Measurements from ENCODE around the gene NLRP1. TPM values are rescaled to one million over a fixed set of nuclear protein-coding genes. Genes with fewer than 3 reads are reported as not detected.

Gene NLRP1
- total RNA-seq, 1 experiment from 2014 or later = 10.1 TPM

GRCh38 chr17:5478992-5479391, 105.3 kb downstream of the NLRP1 start:
- DNase-seq (ENCODE audit: low read depth) = no peak

GRCh38 chr17:5473906-5474305, 110.4 kb downstream of the NLRP1 start:
- no peak for DNase-seq (ENCODE audit: low read depth)

- DNase-seq (ENCODE audit: low read depth) = no peak
Observed at GRCh38 chr17:5472511-5472910, 111.8 kb downstream of the NLRP1 start.

- no peak for DNase-seq (ENCODE audit: low read depth)
Observed at GRCh38 chr17:5468075-5468473, 116.2 kb downstream of the NLRP1 start.

GRCh38 chr17:5467416-5467815, 116.9 kb downstream of the NLRP1 start:
- peak; percentile 2 for DNase-seq (ENCODE audit: low read depth)

- no peak for DNase-seq (ENCODE audit: low read depth)
Observed at GRCh38 chr17:5466295-5466694, 118.0 kb downstream of the NLRP1 start.

GRCh38 chr17:5464717-5465507, 119.4 kb downstream of the NLRP1 start:
- no peak for DNase-seq (ENCODE audit: low read depth)

Other genes with a start within 250 kb of the NLRP1 start
- 107 and 131 TPM in 2 replicates for gene NUP88, start 164.8 kb downstream of the NLRP1 start, total RNA-seq (2014; rRNA removed; shearing (Covaris generic))
- 29.4 and 38.3 TPM in 2 replicates for gene RPAIN, start 164.3 kb downstream of the NLRP1 start, total RNA-seq (2014; rRNA removed; shearing (Covaris generic))
- gene C1QBP, start 145.4 kb downstream of the NLRP1 start, total RNA-seq (2014; rRNA removed; shearing (Covaris generic)) = 229 and 247 TPM in 2 replicates
- 4.6 and 5.3 TPM in 2 replicates for gene DHX33, start 115.5 kb downstream of the NLRP1 start, total RNA-seq (2014; rRNA removed; shearing (Covaris generic))
- gene DERL2, start 98.3 kb downstream of the NLRP1 start, total RNA-seq (2014; rRNA removed; shearing (Covaris generic)) = 52.7 and 68.0 TPM in 2 replicates
- 21.6 and 24.3 TPM in 2 replicates for gene MIS12, start 97.9 kb downstream of the NLRP1 start, total RNA-seq (2014; rRNA removed; shearing (Covaris generic))

All from RPMI7951 (cell line).